ENCODE results near the gene BSG.

The BSG gene

DNA sequence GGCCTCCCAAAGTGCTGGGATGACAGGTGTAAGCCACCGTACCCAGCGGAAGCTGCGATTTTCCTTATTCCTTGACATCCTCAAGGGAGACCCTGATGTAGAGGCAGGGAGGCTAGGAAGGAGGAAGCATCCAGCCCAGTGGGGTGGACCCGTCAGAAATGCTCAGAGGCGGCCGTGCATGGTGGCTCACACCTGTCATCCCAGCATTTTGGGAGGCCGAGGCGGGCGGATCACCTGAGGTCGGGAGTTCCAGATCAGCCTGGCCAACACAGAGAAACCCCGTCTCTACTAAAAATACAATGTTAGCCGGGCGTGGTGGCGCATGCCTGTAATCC is 17.0 kb upstream of the BSG start:
- TF ChIP-seq CTCF (IDR thresholded peaks at IDR 0.05; ENCODE audit: insufficient read depth, low read length, missing control alignments) = no peak
- no peak for DNase-seq (ENCODE audit: low read depth, low spot score)
- ChIA-PET CTCF (interaction anchor here (1.0 to 1.7 kb wide), 2 partner anchors 45 to 179 kb away, joined by 3 to 5 read pairs; no protein-coding TSS in a partner anchor), POLR2A (no interaction called here)
- no peak overlapping the region for H3K4me3 ChIP-seq (ENCODE audit: low read depth, low read length)

DNA sequence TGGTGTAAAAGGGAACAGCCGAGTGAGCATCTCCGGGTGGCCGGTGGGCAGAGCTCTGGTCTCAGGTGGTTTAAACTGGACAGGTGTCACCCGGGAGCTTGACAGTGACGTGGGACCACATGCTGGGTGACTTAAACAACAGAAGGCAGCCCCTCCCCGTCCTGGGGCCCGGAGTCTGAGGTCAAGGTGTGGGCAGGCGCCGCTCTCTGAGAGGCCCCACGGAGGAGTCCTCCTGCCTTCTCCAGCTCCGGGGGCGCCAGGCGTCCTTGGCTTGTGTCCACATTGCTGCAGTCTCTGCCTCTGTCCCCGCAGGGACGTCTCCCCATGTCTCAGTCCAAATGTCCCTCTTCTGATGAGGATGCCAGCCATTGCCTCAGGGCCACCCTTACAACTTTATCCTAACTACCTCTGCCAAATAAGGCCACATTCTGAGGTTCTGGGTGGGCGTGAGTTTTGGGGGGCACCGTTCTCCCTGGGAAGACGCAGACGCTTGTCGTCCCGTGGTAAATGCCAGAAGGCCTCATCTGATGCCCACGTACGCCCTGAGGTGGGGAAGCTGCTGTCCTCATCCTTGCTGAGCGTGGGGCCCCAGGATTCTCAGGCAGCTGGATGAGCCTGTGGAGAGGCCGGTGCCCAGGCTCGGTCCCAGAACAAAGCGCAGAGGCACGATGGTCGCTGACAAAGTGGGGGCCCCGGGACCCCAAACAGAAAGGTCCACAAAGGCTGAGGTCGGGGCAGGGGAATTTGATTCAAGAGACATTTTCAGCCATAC is 15.6 kb upstream of the BSG start:
- no peak for DNase-seq (ENCODE audit: low read depth, low spot score)
- CTCF ChIA-PET = no interaction called here
- TF ChIP-seq CTCF (IDR thresholded peaks at IDR 0.05; ENCODE audit: insufficient read depth, low read length, missing control alignments) = no peak
- H3K4me3 ChIP-seq (ENCODE audit: low read depth, low read length) = no peak overlapping the region
- POLR2A ChIA-PET = interaction anchor here (0.8 kb wide), 1 partner anchor 16 kb away, joined by 3 read pairs; the partner anchor contains the start of gene BSG

DNA sequence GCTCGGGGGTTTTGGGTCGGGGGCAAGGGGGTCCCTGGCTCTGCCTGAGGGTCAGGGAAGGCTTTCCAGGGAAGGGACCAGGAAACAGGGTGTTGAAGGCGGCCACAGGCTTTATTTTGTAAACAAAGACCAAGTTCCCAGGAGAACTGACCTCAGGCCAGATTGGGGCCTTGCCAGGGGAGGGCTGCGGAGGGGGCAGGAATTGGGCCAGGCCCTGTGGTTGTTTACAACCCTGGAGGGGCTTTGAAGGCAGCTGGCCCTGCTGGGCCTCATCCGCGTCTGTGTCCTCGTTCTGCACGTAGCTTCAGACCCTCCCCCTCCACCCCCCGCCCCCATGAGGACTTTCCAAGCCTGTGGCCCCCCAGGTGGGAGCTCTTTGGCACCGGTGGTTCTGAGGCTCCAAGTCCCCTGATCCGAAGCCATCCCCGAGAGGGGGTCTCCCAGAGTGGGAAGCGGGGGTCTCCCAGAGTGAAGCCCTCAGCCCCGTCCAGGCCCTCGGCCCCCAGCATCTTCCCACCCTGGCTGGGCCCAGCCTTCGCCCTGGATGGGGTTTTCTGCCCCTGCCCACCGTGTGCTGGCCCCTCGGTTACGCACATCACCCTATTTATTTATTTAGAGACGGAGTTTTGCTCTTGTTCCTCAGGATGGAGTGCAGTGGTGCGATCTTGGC is 13.5 kb upstream of the BSG start:
- POLR2A ChIA-PET = no interaction called here
- no peak for DNase-seq (ENCODE audit: low read depth, low spot score)
- CTCF ChIA-PET = interaction anchor here (1.5 kb wide), 1 partner anchor 11 kb away, joined by 3 read pairs; no protein-coding TSS in a partner anchor
- TF ChIP-seq CTCF (IDR thresholded peaks at IDR 0.05; ENCODE audit: insufficient read depth, low read length, missing control alignments) = no peak
- no peak overlapping the region for H3K4me3 ChIP-seq (ENCODE audit: low read depth, low read length)

DNA sequence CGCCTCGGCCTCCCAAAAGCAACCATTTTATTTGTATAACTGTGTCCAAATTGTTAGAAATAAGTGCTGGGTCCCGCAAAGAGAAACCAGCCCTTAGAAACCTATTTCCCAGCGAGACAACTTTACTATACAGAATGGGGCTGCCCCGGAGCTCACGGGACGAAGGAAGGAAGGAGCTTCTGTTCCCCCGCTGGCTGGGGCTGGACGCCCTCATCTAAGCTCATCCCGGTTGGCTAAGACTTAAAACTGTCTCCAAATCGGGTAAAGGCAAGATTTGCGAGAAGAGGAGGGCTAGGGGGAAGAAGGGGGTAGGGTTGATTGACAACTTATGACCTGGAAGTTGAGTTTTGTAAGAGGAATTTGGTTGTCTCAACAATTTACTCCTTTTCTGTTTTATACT is 12.3 kb upstream of the BSG start:
- DNase-seq (ENCODE audit: low read depth, low spot score) = no peak
- TF ChIP-seq CTCF (IDR thresholded peaks at IDR 0.05; ENCODE audit: insufficient read depth, low read length, missing control alignments) = no peak
- ChIA-PET POLR2A (no interaction called here), CTCF (no interaction called here)
- no peak overlapping the region for H3K4me3 ChIP-seq (ENCODE audit: low read depth, low read length)

DNA sequence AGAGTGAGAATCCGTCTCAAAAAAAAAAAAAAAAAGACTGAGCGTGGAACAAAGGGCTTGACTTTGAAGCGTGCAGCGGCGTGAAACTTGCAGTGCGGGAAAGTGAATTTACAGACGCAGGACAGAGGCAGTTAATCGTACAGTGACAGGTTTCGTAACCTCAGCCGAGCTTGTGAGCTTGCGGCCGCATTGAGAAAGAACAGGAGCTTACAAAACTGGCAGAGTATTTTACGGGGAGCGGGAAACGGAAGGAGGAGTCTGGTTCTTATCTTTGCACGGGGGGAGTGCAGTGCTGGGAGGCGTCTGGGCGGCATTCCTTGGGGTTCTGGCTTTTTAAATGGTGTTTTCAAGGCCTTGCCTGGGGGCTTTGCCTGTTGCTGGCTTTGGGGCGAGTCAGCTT is 6.0 kb upstream of the BSG start:
- no peak overlapping the region for H3K4me3 ChIP-seq (ENCODE audit: low read depth, low read length)
- CTCF ChIA-PET = interaction anchor here (1.3 kb wide), 1 partner anchor 18 kb away, joined by 5 read pairs; no protein-coding TSS in a partner anchor

More for the DNA sequence above, 6.0 kb upstream of the BSG start:
- POLR2A ChIA-PET = no interaction called here
- TF ChIP-seq CTCF (IDR thresholded peaks at IDR 0.05; ENCODE audit: insufficient read depth, low read length, missing control alignments) = no peak
- no peak for DNase-seq (ENCODE audit: low read depth, low spot score)
